Lung (tissue), 12 donors: Measurements from ENCODE around the gene KCNE4. TPM values are rescaled to one million over a fixed set of nuclear protein-coding genes. Genes with fewer than 3 reads are reported as not detected.

Source experiments
- ATAC-seq: fragments of 200-7000 bp; cut with Tn5 transposase; one replicate; pipeline ENCODE4 v1.9.1; 2020; ENCODE audit warnings: moderate number of reproducible peaks; ENCODE audit not compliant: insufficient read depth, low FRiP score
- DNase-seq, 3 donors: peaks; one replicate each; pipeline ENCODE4 v3.0.0-alpha.2; 2013 to 2017
- H3K27ac ChIP-seq, 2 donors: one replicate each; pipeline ENCODE4 v1.5.1; 2013; ENCODE audit warnings: mild to moderate bottlenecking in 2 of 2, moderate library complexity in 2 of 2, control low read depth in 1 of 2, inconsistent platforms in 1 of 2, low read depth in 1 of 2, low read length in 1 of 2
- H3K27me3 ChIP-seq, 3 donors: one replicate each; pipeline ENCODE4 v1.5.1; 2013; ENCODE audit warnings: low read length in 2 of 3; ENCODE audit not compliant: control insufficient read depth in 3 of 3, insufficient read depth in 3 of 3
- H3K36me3 ChIP-seq, 4 donors: one replicate each; pipeline ENCODE4 v1.5.1; 2013; ENCODE audit warnings: low read length in 4 of 4, mild to moderate bottlenecking in 1 of 4, moderate library complexity in 1 of 4; ENCODE audit not compliant: control insufficient read depth in 4 of 4, insufficient read depth in 4 of 4
- H3K4me1 ChIP-seq, 5 donors: one replicate each; pipeline ENCODE4 v1.5.1; 2013; ENCODE audit warnings: low read length in 5 of 5, mild to moderate bottlenecking in 2 of 5, moderate library complexity in 1 of 5; ENCODE audit not compliant: control insufficient read depth in 5 of 5, insufficient read depth in 5 of 5
- H3K4me3 ChIP-seq: one replicate; pipeline ENCODE4 v1.5.1; 2013; ENCODE audit warnings: mild to moderate bottlenecking, control low read depth, moderate library complexity
- H3K9ac ChIP-seq, 2 donors: one replicate each; pipeline ENCODE4 v1.5.1; 2013; ENCODE audit warnings: low read length in 2 of 2, control low read depth in 1 of 2; ENCODE audit not compliant: insufficient read depth in 1 of 2
- H3K9me3 ChIP-seq, 4 donors: one replicate each; pipeline ENCODE4 v1.5.1; 2013; ENCODE audit warnings: low read length in 3 of 4, mild to moderate bottlenecking in 1 of 4, moderate library complexity in 1 of 4; ENCODE audit not compliant: control insufficient read depth in 4 of 4, insufficient read depth in 3 of 4
- CTCF ChIP-seq: IDR thresholded peaks from 2 replicates; pipeline ENCODE4 v1.5.1; 2012; ENCODE audit warnings: mild to moderate bottlenecking; ENCODE audit errors: control extremely low read depth, extremely low read depth
- WGBS, 2 donors: extraction: QIAGEN DNeasy Blood & Tissue Kit; methylation state at CpG; one replicate each; pipeline ENCODE4 v1.1.7; 2013; 5-methylcytosine and 5-hydroxymethylcytosine counted together
- polyA plus RNA-seq, 2 donors: library from polyadenylated mRNA; stranded (reverse); fragments of 200-250 nt; gene quantifications; one replicate each; pipeline ENCODE4 v1.2.1, GENCODE V29; 2013
- total RNA-seq, 2 donors: library from RNA; depleted of rRNA in 1 of 2; stranded (reverse); fragments of >200 nt in 1 of 2; gene quantifications; one replicate each; pipeline ENCODE4 v1.2.1, GENCODE V29; 2014 to 2021
- donor health status: control.
- donor health status: control.
- donor health status: Bipolar disorder and iron deficiency.
- donor health status: healthy.
- donor health status: DM: yes; HTN: yes; CAD: no.

The KCNE4 gene
- total and polyA plus RNA-seq, 4 donors, result 0.79 to 5.3 (median 1.0) TPM

- peak; percentile 46 to 64 (median 53) for DNase-seq
- Histone ChIP-seq H3K9ac (no peak overlapping the region), H3K27me3 (no peaks in the 10 kb centered on the region), H3K4me1 (peaks cover 0 to 33% (median 24%) of the 10 kb centered on the region in 5 donors), H3K36me3 (no peaks in the 10 kb centered on the region), H3K27ac (no peak overlapping the region), H3K9me3 (no peaks in the 10 kb centered on the region), H3K4me3 (no peak overlapping the region)
- ATAC-seq, result no peak
- no peak for TF ChIP-seq CTCF
- WGBS, 2 donors, result 43 to 53% methylated on average over 2 of the region's 2 CpGs
Observed at GRCh38 chr2:223058952-223059716, 7.1 kb downstream of the KCNE4 start.

- no peak overlapping the region for H3K9ac ChIP-seq
- H3K4me3 ChIP-seq, result no peak overlapping the region
- H3K36me3 ChIP-seq, result no peaks in the 10 kb centered on the region
- H3K27ac ChIP-seq, result no peak overlapping the region
- no peaks in the 10 kb centered on the region for H3K27me3 ChIP-seq
- no peaks in the 10 kb centered on the region for H3K9me3 ChIP-seq
- DNase-seq (no peak), ATAC-seq (no peak)
- no peak for TF ChIP-seq CTCF
- 87 to 92% methylated on average over 4 of the region's 4 CpGs for WGBS, 2 donors
- peaks cover 0 to 27% (median 20%) of the 10 kb centered on the region in 5 donors for H3K4me1 ChIP-seq
Observed at GRCh38 chr2:223060201-223060825, 8.3 kb downstream of the KCNE4 start.

GRCh38 chr2:223062396-223062795, 10.4 kb downstream of the KCNE4 start:
- no peak overlapping the region for H3K27ac ChIP-seq
- no peak for TF ChIP-seq CTCF
- DNase-seq (no peak), ATAC-seq (no peak)
- 64 to 71% methylated on average over 2 of the region's 2 CpGs for WGBS, 2 donors
- H3K36me3 ChIP-seq, result no peaks in the 10 kb centered on the region
- no peaks in the 10 kb centered on the region for H3K27me3 ChIP-seq
- peaks cover 0 to 7% (median 2%) of the 10 kb centered on the region in 5 donors for H3K4me1 ChIP-seq
- no peak overlapping the region for H3K9ac ChIP-seq
- H3K4me3 ChIP-seq, result no peak overlapping the region
- no peaks in the 10 kb centered on the region for H3K9me3 ChIP-seq
